H1 (cell line): ENCODE measurements around the gene POLR3K. TPM values are rescaled to one million over a fixed set of nuclear protein-coding genes. Genes with fewer than 3 reads are reported as not detected.

ENCODE experiments used
- CTCF ChIA-PET: fragments of 300-600 bp; sonication (Branson Sonifier 250); formaldehyde crosslinking; loops from one replicate; lab custom pipeline; 2021; ENCODE audit not compliant: partially characterized antibody; lab: Charles Lee
- POLR2A ChIA-PET: fragments of 300-600 bp; sonication (Branson Sonifier 250); formaldehyde crosslinking; loops from one replicate; lab custom pipeline; 2021; ENCODE audit warnings: inconsistent platforms; ENCODE audit not compliant: partially characterized antibody; lab: Charles Lee
- DNase-seq, 2 experiments: peaks; one replicate each; pipeline versions ENCODE4 v3.0.0 to v3.0.0-alpha.2; 2010 to 2022; ENCODE audit warnings: low spot score in 2 of 2, low read depth in 1 of 2, mixed read lengths in 1 of 2
- FAIRE-seq: peaks from 2 replicates; lab custom pipeline; 2011; peaks lifted over from hg19 to GRCh38; lab: Jason Lieb, UNC
- H2AFZ ChIP-seq: 2 replicates; pipeline ENCODE4 v1.8.1; 2012; ENCODE audit warnings: low read length, inconsistent platforms
- H2AK5ac ChIP-seq: 2 replicates; pipeline ENCODE4 v1.6.1; 2013; ENCODE audit warnings: low read depth, low read length
- H2BK120ac ChIP-seq: replicated peaks from 2 replicates; pipeline ENCODE3; 2013; ENCODE audit warnings: low read depth, low read length, inconsistent platforms
- H2BK12ac ChIP-seq: 2 replicates; pipeline ENCODE4 v1.6.1; 2013; ENCODE audit warnings: low read depth, low read length
- H2BK15ac ChIP-seq: 2 replicates; pipeline ENCODE4 v1.6.1; 2013; ENCODE audit warnings: low read length
- H2BK20ac ChIP-seq: 2 replicates; pipeline ENCODE4 v1.6.1; 2013; ENCODE audit warnings: low read length
- H2BK5ac ChIP-seq: 2 replicates; pipeline ENCODE4 v1.6.1; 2013; ENCODE audit warnings: low read depth, low read length
- H3K14ac ChIP-seq: 2 replicates; pipeline ENCODE4 v1.6.1; 2013; ENCODE audit warnings: inconsistent platforms; ENCODE audit not compliant: insufficient read length
- H3K18ac ChIP-seq: 2 replicates; pipeline ENCODE4 v1.6.1; 2013; ENCODE audit warnings: low read length; ENCODE audit errors: extremely low read depth
- H3K23ac ChIP-seq: 2 replicates; pipeline ENCODE4 v1.6.1; 2013; ENCODE audit warnings: inconsistent platforms; ENCODE audit not compliant: insufficient read length
- H3K23me2 ChIP-seq: 2 replicates; pipeline ENCODE4 v1.6.1; 2013; ENCODE audit warnings: low read depth, low read length
- H3K27ac ChIP-seq: 2 replicates; pipeline ENCODE4 v1.6.1; 2011; ENCODE audit warnings: low read depth, low read length, inconsistent platforms
- H3K27me3 ChIP-seq, 4 experiments: replicated peaks in 1 of 4; 1 replicate in 1 of 4; 2 replicates in 3 of 4; pipeline versions ENCODE4 v1.6.1 to v1.8.1; 2011 to 2013; ENCODE audit warnings: low read length in 3 of 4, mild to moderate bottlenecking in 3 of 4, inconsistent platforms in 2 of 4, mixed read lengths in 2 of 4, moderate library complexity in 1 of 4; ENCODE audit not compliant: control insufficient read depth in 3 of 4, insufficient read depth in 3 of 4; ENCODE audit errors: extremely low read depth in 1 of 4
- H3K36me3 ChIP-seq, 4 experiments: 2 replicates each; pipeline versions ENCODE4 v1.6.1 to v1.8.1; 2011 to 2013; ENCODE audit warnings: mild to moderate bottlenecking in 4 of 4, low read length in 3 of 4, moderate library complexity in 2 of 4, control low read depth in 1 of 4, inconsistent platforms in 1 of 4; ENCODE audit not compliant: insufficient read depth in 4 of 4, control insufficient read depth in 2 of 4
- H3K4ac ChIP-seq: replicated peaks from 2 replicates; pipeline ENCODE3; 2013; ENCODE audit warnings: low read length, low read depth, mixed read lengths, inconsistent platforms; ENCODE audit not compliant: insufficient read length
- H3K4me1 ChIP-seq, 4 experiments: replicated peaks in 1 of 4; 1 replicate in 1 of 4; 2 replicates in 3 of 4; pipeline versions ENCODE4 v1.6.1 to v1.8.1; 2011 to 2013; ENCODE audit warnings: low read length in 3 of 4, inconsistent platforms in 2 of 4, mixed read lengths in 1 of 4; ENCODE audit not compliant: insufficient read depth in 4 of 4, control insufficient read depth in 3 of 4
- H3K4me2 ChIP-seq, 2 experiments: 2 replicates each; pipeline versions ENCODE4 v1.6.1 to v1.8.1; 2011 to 2013; ENCODE audit warnings: low read depth in 2 of 2, low read length in 2 of 2, control low read depth in 1 of 2, inconsistent platforms in 1 of 2, mild to moderate bottlenecking in 1 of 2; ENCODE audit not compliant: insufficient read depth in 1 of 2
- H3K4me3 ChIP-seq, 4 experiments: fragments of 200-600, 300-600 bp in 1 of 4; sonication (generic), shearing (Covaris generic), sonication (Bioruptor Twin) in 1 of 4; 2 replicates each; pipeline versions ENCODE4 v1.5.1 to v1.8.1; 2011 to 2016; ENCODE audit warnings: low read length in 4 of 4, low read depth in 3 of 4, control low read depth in 2 of 4, inconsistent platforms in 2 of 4, mild to moderate bottlenecking in 2 of 4, mixed read lengths in 1 of 4, moderate library complexity in 1 of 4; ENCODE audit not compliant: insufficient read depth in 2 of 4; ENCODE audit errors: extremely low read depth in 1 of 4
- H3K56ac ChIP-seq: replicated peaks from 2 replicates; pipeline ENCODE3; 2013; ENCODE audit warnings: low read depth, mild to moderate bottlenecking, mixed read lengths, low read length, inconsistent platforms; ENCODE audit not compliant: insufficient read length
- H3K79me1 ChIP-seq: 2 replicates; pipeline ENCODE4 v1.6.1; 2013; ENCODE audit warnings: low read depth, low read length, control low read depth
- H3K79me2 ChIP-seq, 2 experiments: 2 replicates each; pipeline versions ENCODE4 v1.6.1 to v1.8.1; 2012 to 2013; ENCODE audit warnings: low read length in 2 of 2, mild to moderate bottlenecking in 2 of 2, inconsistent platforms in 1 of 2; ENCODE audit not compliant: insufficient read depth in 2 of 2, control insufficient read depth in 1 of 2
- H3K9ac ChIP-seq, 4 experiments: replicated peaks in 1 of 4; 1 replicate in 1 of 4; 2 replicates in 3 of 4; pipeline versions ENCODE4 v1.6.1 to v1.8.1; 2011 to 2013; ENCODE audit warnings: low read depth in 3 of 4, low read length in 3 of 4, control low read depth in 2 of 4, mild to moderate bottlenecking in 2 of 4, moderate library complexity in 2 of 4, inconsistent platforms in 1 of 4; ENCODE audit errors: extremely low read depth in 1 of 4
- H3K9me3 ChIP-seq, 2 experiments: 2 replicates each; pipeline versions ENCODE4 v1.6.1 to v1.8.1; 2012 to 2013; ENCODE audit warnings: mild to moderate bottlenecking in 2 of 2, moderate library complexity in 2 of 2, control low read depth in 1 of 2, inconsistent platforms in 1 of 2, low read depth in 1 of 2, low read length in 1 of 2, mixed read lengths in 1 of 2; ENCODE audit not compliant: insufficient read depth in 2 of 2
- H4K20me1 ChIP-seq, 2 experiments: replicated peaks in 1 of 2; 2 replicates each; pipeline versions ENCODE3 to v1.8.1; 2011 to 2013; ENCODE audit warnings: inconsistent platforms in 2 of 2, low read length in 2 of 2, mild to moderate bottlenecking in 1 of 2; ENCODE audit not compliant: insufficient read depth in 2 of 2, control insufficient read depth in 1 of 2
- H4K5ac ChIP-seq: 2 replicates; pipeline ENCODE4 v1.6.1; 2013; ENCODE audit warnings: low read length, low read depth, mixed read lengths, inconsistent platforms; ENCODE audit not compliant: insufficient read length
- H4K8ac ChIP-seq: 2 replicates; pipeline ENCODE4 v1.8.0; 2013; ENCODE audit warnings: mild to moderate bottlenecking, moderate library complexity, low read length, inconsistent platforms; ENCODE audit not compliant: insufficient read depth; ENCODE audit errors: extremely low read depth
- H4K91ac ChIP-seq: replicated peaks from 2 replicates; pipeline ENCODE3; 2013; ENCODE audit warnings: low read length, mixed read lengths, inconsistent platforms; ENCODE audit not compliant: insufficient read length
- CREB1 ChIP-seq: IDR thresholded peaks from 2 replicates; pipeline ENCODE4 v1.6.1; 2012; ENCODE audit warnings: inconsistent platforms
- FOSL1 ChIP-seq: IDR thresholded peaks from 2 replicates; pipeline ENCODE4 v1.6.1; 2011; ENCODE audit warnings: mild to moderate bottlenecking, low read depth, low read length, moderate library complexity; ENCODE audit not compliant: insufficient read depth
- MAFK ChIP-seq: IDR thresholded peaks from 2 replicates; pipeline ENCODE4 v1.6.1; 2012; ENCODE audit warnings: low read depth, mild to moderate bottlenecking, improper control_type of control experiment, low read length
- SIRT6 ChIP-seq: IDR thresholded peaks from one replicate; pipeline ENCODE4 v1.7.1; 2012; ENCODE audit warnings: low read length, inconsistent platforms
- TAF7 ChIP-seq: optimal IDR thresholded peaks from 2 replicates; pipeline ENCODE3; 2011; ENCODE audit warnings: low read depth, mild to moderate bottlenecking, inconsistent platforms, low read length, moderate library complexity, borderline replicate concordance
- TCF12 ChIP-seq: IDR thresholded peaks from 2 replicates; pipeline ENCODE4 v1.6.1; 2011; ENCODE audit warnings: low read depth, mild to moderate bottlenecking, low read length
- WGBS, 2 experiments: shearing (Covaris generic) in 1 of 2; methylation state at CpG; one replicate each; pipeline versions ENCODE4 v1.1.6 to v1.1.7; 2013 to 2015; ENCODE audit warnings: low lambda C conversion rate in 2 of 2, mixed read lengths in 2 of 2, inconsistent platforms in 1 of 2, low coverage in 1 of 2, missing lambda C conversion rate in 1 of 2; ENCODE audit not compliant: insufficient replicate concordance in 2 of 2, insufficient coverage in 1 of 2, insufficient read length in 1 of 2; ENCODE audit errors: extremely low coverage in 1 of 2, missing lambda C conversion rate in 1 of 2; 5-methylcytosine and 5-hydroxymethylcytosine counted together
- polyA plus RNA-seq, 7 experiments: library from polyadenylated mRNA; depleted of rRNA in 3 of 7; stranded (reverse) in 5 of 7; unstranded in 2 of 7; fragments of >200 nt in 5 of 7; fragments of 200-250 nt in 2 of 7; gene quantifications; 1 replicate in 5 of 7; 2 replicates in 1 of 7; 4 replicates in 1 of 7; pipeline versions ENCODE4 v1.2.1 to v1.2.3, GENCODE V29; 2011 to 2013; ENCODE audit warnings: missing spikeins in 2 of 7, mixed read lengths in 2 of 7
- total RNA-seq: library from RNA; stranded (reverse); fragmentation: NEBNext Ultra II Directional; extraction: Animal tissue kit (Norgen Biotek cat#: 25700); gene quantifications from 2 replicates; pipeline ENCODE4 v1.2.1, GENCODE V29; 2021

POLR3K gene
- total and polyA plus RNA-seq, 2 of the 8 experiments (the other 6 are each of a cell fraction or from before 2014, with no cell fraction given): 45.4 to 80.5 TPM

DNA sequence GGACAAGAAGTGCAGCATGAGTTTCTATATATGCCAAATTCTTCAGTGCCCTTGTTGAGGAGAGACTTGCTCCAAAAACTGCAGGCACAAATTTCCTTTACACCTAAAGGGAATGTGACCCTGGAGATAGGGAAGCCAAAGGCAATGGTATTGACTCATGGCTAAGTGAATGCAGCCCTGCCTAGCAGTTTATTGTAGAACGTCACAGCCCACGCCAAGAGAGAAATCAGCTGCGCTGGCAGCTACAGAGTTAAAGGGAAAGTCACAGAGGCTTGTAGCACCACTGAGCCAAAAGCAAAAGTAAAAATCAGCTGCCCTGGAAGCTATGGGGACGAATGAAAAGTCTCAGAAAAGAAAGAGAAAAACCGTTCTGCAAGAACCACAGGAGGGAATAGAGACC, 10.1 kb downstream of the POLR3K start:
- WGBS, 2 experiments: 85% methylated on average over 5 of the region's 5 CpGs; no CpG with 5 or more reads in 1 of the 2 experiments
- CTCF ChIA-PET: interaction anchor here (1.9 kb wide), 1 partner anchor 74 kb away, joined by 5 read pairs; no protein-coding TSS in a partner anchor
- FAIRE-seq: no peak

More for the DNA sequence above, 10.1 kb downstream of the POLR3K start:
- Histone ChIP-seq H2BK15ac (no peak overlapping the region), H2AK5ac (no peak overlapping the region), H4K5ac (no peak overlapping the region), H3K4ac (no peak overlapping the region), H3K9me3 (no peaks in the 10 kb centered on the region; a peak in 1 of 4 replicates), H4K91ac (no peak overlapping the region), H3K4me3 (no peak overlapping the region), H2BK5ac (no peak overlapping the region), H2AFZ (no peak overlapping the region), H3K27me3 (no peaks in the 10 kb centered on the region), H3K23me2 (no peaks in the 10 kb centered on the region), H2BK12ac (no peak overlapping the region), H2BK20ac (no peak overlapping the region), H3K18ac (no peak overlapping the region), H3K56ac (no peak overlapping the region), H3K4me1 (no peaks in the 10 kb centered on the region), H3K27ac (no peak overlapping the region), H2BK120ac (no peak overlapping the region), H3K79me1 (peaks cover 2% of the 10 kb centered on the region; the same call in 1 of the 2 replicates), H3K14ac (no peak overlapping the region), H3K9ac (no peak overlapping the region), H4K20me1 (peaks cover 0 to 21% of the 10 kb centered on the region in 2 experiments), H3K4me2 (no peak overlapping the region), H3K23ac (no peak overlapping the region), H4K8ac (no peak overlapping the region), H3K79me2 (peaks cover 0 to 6% of the 10 kb centered on the region in 2 experiments; a peak in 2 of 4 replicates), H3K36me3 (peaks cover 24 to 68% (median 51%) of the 10 kb centered on the region in 4 experiments)
- no peak for TF ChIP-seq FOSL1
- no peak for TF ChIP-seq CREB1
- TF ChIP-seq MAFK: no peak
- TF ChIP-seq TAF7: no peak
- no peak for TF ChIP-seq TCF12
- no peak for TF ChIP-seq SIRT6
- POLR2A ChIA-PET: interaction anchor here (1.1 to 1.3 kb wide), 3 partner anchors 13 to 21 kb away, joined by 3 read pairs; no protein-coding TSS in a partner anchor
- DNase-seq: no peak
